A673 (cell line): ENCODE measurements around the gene P2RX3. TPM values are rescaled to one million over a fixed set of nuclear protein-coding genes. Genes with fewer than 3 reads are reported as not detected.

Source experiments
- BruUV-seq: library from RNA; stranded (reverse); fragments of 400-500 nt; replicated peaks from 2 replicates; lab custom pipeline; 2021; lab: Mats Ljungman, UMichigan
- CTCF ChIA-PET: fragments of 300-600 bp; sonication (Branson Sonifier 250); formaldehyde crosslinking; loops from one replicate; lab custom pipeline; 2022; ENCODE audit warnings: antibody characterized with exemption; lab: Charles Lee
- POLR2A ChIA-PET: fragments of 300-600 bp; sonication (Branson Sonifier 250); formaldehyde crosslinking; loops from one replicate; lab custom pipeline; 2022; ENCODE audit warnings: antibody characterized with exemption; ENCODE audit not compliant: low non-redundant PET; lab: Charles Lee
- DNase-seq: peaks from one replicate; pipeline ENCODE4 v3.0.0-alpha.2; 2015; ENCODE audit warnings: low spot score
- H3K27ac ChIP-seq: fragments of 200-600 bp; sonication (generic); 2 replicates; pipeline ENCODE4 v1.5.1; 2016; ENCODE audit warnings: mixed run types, low read depth, mild to moderate bottlenecking, mixed read lengths, antibody characterized with exemption, low read length; ENCODE audit not compliant: poor library complexity, severe bottlenecking
- H3K27me3 ChIP-seq: fragments of 200-600 bp; sonication (generic); replicated peaks from 2 replicates; pipeline ENCODE4 v1.6.1; 2017; ENCODE audit warnings: mixed run types, low read depth, mild to moderate bottlenecking, mixed read lengths, antibody characterized with exemption, low read length; ENCODE audit not compliant: insufficient read depth, poor library complexity
- H3K36me3 ChIP-seq: fragments of 200-600 bp; sonication (generic); 2 replicates; pipeline ENCODE4 v1.6.1; 2016; ENCODE audit warnings: mixed run types, mild to moderate bottlenecking, mixed read lengths, antibody characterized with exemption, low read length; ENCODE audit not compliant: insufficient read depth, poor library complexity, severe bottlenecking
- H3K4me1 ChIP-seq: fragments of 200-600 bp; sonication (generic); 2 replicates; pipeline ENCODE4 v1.6.1; 2017; ENCODE audit warnings: mixed run types, mild to moderate bottlenecking, mixed read lengths, antibody characterized with exemption, low read length; ENCODE audit not compliant: insufficient read depth, poor library complexity, severe bottlenecking
- H3K4me3 ChIP-seq: fragments of 200-600 bp; sonication (generic); 2 replicates; pipeline ENCODE4 v1.5.1; 2016; ENCODE audit warnings: low read depth, mixed run types, mild to moderate bottlenecking, mixed read lengths, low read length; ENCODE audit not compliant: poor library complexity, severe bottlenecking
- H3K9me3 ChIP-seq: fragments of 200-600 bp; sonication (generic); 2 replicates; pipeline ENCODE4 v1.6.1; 2016; ENCODE audit warnings: mixed run types, low read depth, mild to moderate bottlenecking, mixed read lengths, antibody characterized with exemption, low read length; ENCODE audit not compliant: poor library complexity, severe bottlenecking
- EZH2 ChIP-seq: fragments of 200-600 bp; sonication (generic); IDR thresholded peaks from 2 replicates; pipeline ENCODE4 v1.6.1; 2017; ENCODE audit warnings: borderline replicate concordance, low read depth, mild to moderate bottlenecking, mixed read lengths, antibody characterized with exemption, low read length; ENCODE audit not compliant: poor library complexity, severe bottlenecking
- intact Hi-C: fragments of 100-400 bp; cut with micrococcal nuclease; formaldehyde crosslinking; loops from one replicate; pipeline ENCODE4 v1.10.0; 2022; ENCODE audit not compliant: unreplicated experiment
- total RNA-seq: library from RNA; stranded (reverse); gene quantifications from 2 replicates; pipeline ENCODE4 v1.2.3, GENCODE V29; 2021
- TF ChIP-seq, protein P1 (sequence below): fragments of 300-800, 200-600 bp; sonication (generic); conservative IDR thresholded peaks from 2 replicates; pipeline ENCODE4 v1.5.1; 2017; ENCODE audit warnings: low read depth, mild to moderate bottlenecking, antibody characterized with exemption, low read length, moderate library complexity, mixed read lengths

Gene P2RX3
- total RNA-seq, 1 experiment from 2014 or later = not detected

DNA sequence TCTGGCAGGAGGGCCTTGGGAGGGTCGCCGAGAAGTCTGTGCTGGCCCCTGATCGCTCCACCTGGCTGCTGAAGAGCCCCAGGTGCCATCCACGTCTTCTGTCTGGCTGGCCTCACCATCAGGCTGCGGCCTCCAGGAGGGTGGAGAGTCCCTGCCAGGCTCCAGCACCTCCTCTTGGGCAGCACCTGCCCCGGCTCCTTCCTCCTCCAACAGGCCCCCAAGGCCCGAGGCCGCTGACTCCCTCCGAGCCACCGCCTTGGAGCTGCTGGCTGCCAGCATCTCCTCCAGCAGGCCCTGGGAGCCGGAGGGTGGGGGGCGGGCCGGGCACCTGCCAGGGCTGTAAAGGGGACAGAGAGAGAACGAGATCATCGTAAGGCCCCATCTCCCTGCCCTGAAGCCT lies 35.7 kb upstream of the P2RX3 start:
- no peaks in the 10 kb centered on the region for H3K4me1 ChIP-seq
- no peak overlapping the region for H3K27ac ChIP-seq
- TF ChIP-seq EZH2 = no peak
- TF ChIP-seq, protein P1, sequence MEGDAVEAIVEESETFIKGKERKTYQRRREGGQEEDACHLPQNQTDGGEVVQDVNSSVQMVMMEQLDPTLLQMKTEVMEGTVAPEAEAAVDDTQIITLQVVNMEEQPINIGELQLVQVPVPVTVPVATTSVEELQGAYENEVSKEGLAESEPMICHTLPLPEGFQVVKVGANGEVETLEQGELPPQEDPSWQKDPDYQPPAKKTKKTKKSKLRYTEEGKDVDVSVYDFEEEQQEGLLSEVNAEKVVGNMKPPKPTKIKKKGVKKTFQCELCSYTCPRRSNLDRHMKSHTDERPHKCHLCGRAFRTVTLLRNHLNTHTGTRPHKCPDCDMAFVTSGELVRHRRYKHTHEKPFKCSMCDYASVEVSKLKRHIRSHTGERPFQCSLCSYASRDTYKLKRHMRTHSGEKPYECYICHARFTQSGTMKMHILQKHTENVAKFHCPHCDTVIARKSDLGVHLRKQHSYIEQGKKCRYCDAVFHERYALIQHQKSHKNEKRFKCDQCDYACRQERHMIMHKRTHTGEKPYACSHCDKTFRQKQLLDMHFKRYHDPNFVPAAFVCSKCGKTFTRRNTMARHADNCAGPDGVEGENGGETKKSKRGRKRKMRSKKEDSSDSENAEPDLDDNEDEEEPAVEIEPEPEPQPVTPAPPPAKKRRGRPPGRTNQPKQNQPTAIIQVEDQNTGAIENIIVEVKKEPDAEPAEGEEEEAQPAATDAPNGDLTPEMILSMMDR = no peak
- no peak overlapping the region for H3K4me3 ChIP-seq
- POLR2A ChIA-PET = interaction anchor here (0.6 kb wide), 1 partner anchor 53 kb away, joined by 5 read pairs; no protein-coding TSS in a partner anchor
- DNase-seq = no peak
- BruUV-seq = no TSS peak
- no peaks in the 10 kb centered on the region for H3K27me3 ChIP-seq
- CTCF ChIA-PET = no interaction called here
- H3K9me3 ChIP-seq = peaks cover 11% of the 10 kb centered on the region
- H3K36me3 ChIP-seq = peaks cover 51% of the 10 kb centered on the region
- intact Hi-C loops = no loop called here

- POLR2A ChIA-PET = no interaction called here
- no TSS peak for BruUV-seq
- DNase-seq = no peak
- Histone ChIP-seq H3K4me3 (no peak overlapping the region), H3K36me3 (peaks cover 51% of the 10 kb centered on the region), H3K27ac (no peak overlapping the region), H3K27me3 (no peaks in the 10 kb centered on the region), H3K9me3 (peaks cover 11% of the 10 kb centered on the region), H3K4me1 (no peaks in the 10 kb centered on the region)
- no peak for TF ChIP-seq EZH2
- TF ChIP-seq, protein P1 = no peak
- CTCF ChIA-PET = interaction anchor here (0.5 to 0.6 kb wide), 2 partner anchors 10 to 47 kb away, joined by 3 to 4 read pairs; no protein-coding TSS in a partner anchor
- intact Hi-C loops = no loop called here
Observed at GRCh38 chr11:57303280-57303989, 34.7 kb upstream of the P2RX3 start.

- POLR2A ChIA-PET = no interaction called here
- DNase-seq = no peak
- H3K9me3 ChIP-seq = peaks cover 8% of the 10 kb centered on the region
- intact Hi-C loops = no loop called here
- H3K27ac ChIP-seq = no peak overlapping the region
- H3K36me3 ChIP-seq = peaks cover 51% of the 10 kb centered on the region
- TF ChIP-seq, protein P1 = no peak
- no peak for TF ChIP-seq EZH2
- no peaks in the 10 kb centered on the region for H3K27me3 ChIP-seq
- BruUV-seq = no TSS peak
- H3K4me3 ChIP-seq = no peak overlapping the region
- H3K4me1 ChIP-seq = no peaks in the 10 kb centered on the region
- CTCF ChIA-PET = no interaction called here
Observed at GRCh38 chr11:57303990-57304579, 34.1 kb upstream of the P2RX3 start.
